ENCODE results near the gene MED31. TPM values are rescaled to one million over a fixed set of nuclear protein-coding genes. Genes with fewer than 3 reads are reported as not detected.
A peak's percentile ranks its signal among the peaks of the same experiment; 100 is the strongest.

MED31 gene
- total and polyA plus RNA-seq, 2 donors (not counting 3 experiments of a cell fraction or from before 2014, with no cell fraction given), result 13.7 to 29.4 TPM

GRCh38 chr17:6627019-6627418 is 24.4 kb downstream of the MED31 start:
- FAIRE-seq (peak; percentile 69), DNase-seq (ENCODE audit: low read depth, low spot score) (peak; percentile 21)
- Histone ChIP-seq H3K79me2 (ENCODE audit: control insufficient read depth, insufficient read depth, low read length) (peaks cover 6% of the 10 kb centered on the region), H3K36me3 (ENCODE audit: control insufficient read depth in 2 of 2, extremely low read depth in 1 of 2, insufficient read depth in 2 of 2, low read length in 2 of 2) (peaks cover 8 to 10% of the 10 kb centered on the region in 2 experiments), H3K9me1 (replicated peaks; ENCODE audit: control insufficient read depth, extremely low read depth, insufficient read depth, low read length) (no peaks in the 10 kb centered on the region), H3K4me1 (ENCODE audit: control insufficient read depth, extremely low read depth, insufficient read depth, low read length) (peaks cover 12% of the 10 kb centered on the region), H3K4me3 (replicated peaks in 1 of 3; ENCODE audit: insufficient read depth in 1 of 3, low read depth in 1 of 3, low read length in 3 of 3) (no peak overlapping the region), H3K27ac (ENCODE audit: insufficient read depth, low read depth, low read length) (no peak overlapping the region), H3K9ac (replicated peaks; ENCODE audit: extremely low read depth, insufficient read depth, low read length) (no peak overlapping the region), H3K9me3 (replicated peaks; ENCODE audit: control insufficient read depth, insufficient read depth, low read length) (no peaks in the 10 kb centered on the region), H4K20me1 (replicated peaks; ENCODE audit: control insufficient read depth, extremely low read depth, insufficient read depth, low read length) (peaks cover 5% of the 10 kb centered on the region), H3K27me3 (ENCODE audit: control insufficient read depth in 2 of 2, insufficient read depth in 2 of 2, low read length in 2 of 2) (no peaks in the 10 kb centered on the region), H3K4me2 (ENCODE audit: insufficient read depth, low read length) (peak overlapping the region; percentile 44), H2AFZ (ENCODE audit: low read depth, low read length) (no peak overlapping the region)
- intact Hi-C loops (cut with micrococcal nuclease) (no loop called here), dilution Hi-C loops (cut with MboI; ENCODE audit: extremely low pct_ligation_motif_present, low sequenced_read_pairs) (no loop called here)
- POLR2A ChIA-PET, result no interaction called here
- TF ChIP-seq EZH2 (IDR thresholded peaks at IDR 0.05; ENCODE audit: borderline replicate concordance, low read depth, low read length, severe bottlenecking), result no peak
- TF ChIP-seq JUN (IDR thresholded peaks at IDR 0.05; ENCODE audit: borderline replicate concordance, insufficient read depth, insufficient read length, low read depth), result peak; percentile 45
- peak; percentile 64 for TF ChIP-seq FOS (IDR thresholded peaks at IDR 0.05; ENCODE audit: borderline replicate concordance, insufficient read depth, low read length)
- TF ChIP-seq GATA2 (IDR thresholded peaks at IDR 0.05; ENCODE audit: insufficient read depth, insufficient read length, low read depth, low read length), result no peak
- no peak for TF ChIP-seq MAX (IDR thresholded peaks at IDR 0.05; ENCODE audit: insufficient read depth, insufficient read length)
- no peak for TF ChIP-seq POLR2AphosphoS5 (IDR thresholded peaks at IDR 0.05; ENCODE audit: insufficient read depth, low read depth, low read length)
- TF ChIP-seq POLR2A (IDR thresholded peaks at IDR 0.05; ENCODE audit: low read depth, low read length), result no peak
- TF ChIP-seq MYC (IDR thresholded peaks at IDR 0.05; ENCODE audit: low read depth, low read length), result no peak
- TF ChIP-seq CTCF (IDR thresholded peaks at IDR 0.05; ENCODE audit: extremely low read depth in 1 of 2, insufficient read depth in 1 of 2, low read depth in 1 of 2, low read length in 2 of 2), result no peak
- CTCF ChIA-PET, result interaction anchor here (0.7 to 1.3 kb wide), 5 partner anchors 10 to 1188 kb away, joined by 3 to 4 read pairs (median 3); partner anchors contain the start of genes C1QBP and KIAA0753
- BruUV-seq (replicated peaks), result no TSS peak

Data from endothelial cell of umbilical vein (primary cell).